GM19468 (cell line): ENCODE measurements around the gene BCAR3.
"Not testable (repeated sequence)": the region's sequence is repeated elsewhere in the genome, so short reads cannot be mapped to it uniquely, and the experiment has no call there.

Source experiments
- ATAC-seq: cut with Tn5 transposase; IDR thresholded peaks from one replicate; pipeline ENCODE4 v1.9.1; 2021; ENCODE audit warnings: mild to moderate bottlenecking, moderate library complexity, moderate number of reproducible peaks; ENCODE audit not compliant: unreplicated experiment; ENCODE audit errors: extremely low read depth

The BCAR3 gene

DNA sequence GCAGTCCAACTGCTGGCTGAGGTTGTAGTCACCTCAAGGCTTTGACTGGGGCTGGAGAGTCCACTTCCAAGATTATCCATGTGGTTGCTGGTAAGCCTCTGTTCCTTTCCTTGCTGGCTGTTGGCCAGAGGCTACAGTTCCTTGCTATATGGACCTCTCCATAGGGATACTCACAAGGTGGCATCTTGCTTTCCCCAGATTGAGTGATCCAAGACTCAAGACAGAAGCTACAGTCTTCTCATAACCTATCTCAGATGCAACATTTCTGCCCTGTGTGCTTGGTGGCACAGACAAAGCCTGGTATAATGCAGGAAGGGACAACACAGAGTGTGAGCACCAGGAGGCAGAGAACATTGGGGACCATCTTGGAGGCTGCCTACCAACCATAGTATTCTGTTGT, 121.9 kb downstream of the BCAR3 start:
- ATAC-seq: no peak

DNA sequence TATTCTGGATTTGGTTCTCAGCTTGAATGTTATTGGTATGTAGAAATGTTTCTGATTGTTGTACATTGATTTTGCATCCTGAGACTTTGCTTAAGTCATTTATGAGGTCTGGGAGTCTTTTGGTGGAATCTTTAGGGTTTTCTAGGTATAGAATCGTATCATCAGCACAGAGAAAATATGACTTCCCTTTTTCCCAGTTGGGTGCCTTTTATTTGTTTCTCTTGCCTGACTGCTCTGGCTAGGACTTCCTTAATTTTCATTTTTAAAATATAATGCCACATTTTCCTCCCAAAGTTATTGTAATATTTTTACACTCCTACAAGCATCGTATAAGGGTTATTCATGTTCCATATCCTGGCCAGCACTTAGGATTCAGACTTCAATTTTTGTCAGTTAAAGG, 122.6 kb downstream of the BCAR3 start:
- ATAC-seq: no peak

GRCh38 chr1:93556291-93556690, 125.3 kb downstream of the BCAR3 start:
- ATAC-seq: no peak

DNA sequence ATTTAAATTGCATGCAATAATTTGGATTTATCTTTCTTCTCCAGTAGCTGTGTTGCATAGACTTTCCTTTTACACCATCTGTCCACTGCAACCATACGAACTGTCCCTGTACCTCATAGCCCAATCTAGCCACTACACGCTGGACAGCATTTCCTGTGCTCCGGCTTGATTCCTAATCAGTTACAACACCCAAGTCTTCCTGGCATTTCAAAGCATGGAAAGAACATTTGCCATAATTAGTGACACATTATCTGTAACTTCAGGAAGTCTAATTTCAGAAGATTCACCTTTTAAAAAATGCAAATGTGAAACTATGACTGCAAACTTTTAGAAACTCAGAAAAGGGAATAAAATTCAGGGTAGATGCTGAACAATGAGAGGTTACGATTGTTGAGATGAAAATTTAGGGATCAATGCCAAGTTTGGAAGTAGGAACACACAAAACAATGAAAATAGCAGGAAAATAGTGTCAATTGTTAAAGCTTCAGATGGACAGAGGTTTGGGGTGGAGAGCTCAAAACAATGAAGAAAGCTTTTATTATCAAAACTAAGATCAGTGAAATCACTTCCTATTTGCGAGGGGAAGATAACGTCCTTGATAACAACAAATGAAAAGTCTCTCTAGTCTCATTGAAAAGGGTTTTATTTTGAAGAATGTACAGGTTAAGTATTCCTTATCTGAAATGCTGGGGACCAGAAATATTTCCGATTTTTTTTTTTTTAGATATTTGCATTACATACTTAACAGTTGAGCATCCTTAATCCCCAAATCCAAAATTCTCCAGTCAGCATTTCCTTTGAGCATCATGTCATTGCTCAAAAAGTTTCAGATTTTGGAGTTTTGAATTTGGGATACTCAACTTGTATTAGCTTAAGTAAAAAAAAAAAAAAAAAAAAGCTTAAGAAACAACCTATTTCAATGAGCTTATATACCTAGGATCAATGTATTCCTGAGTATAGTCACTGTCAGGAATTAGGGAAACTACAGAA, 126.5 kb downstream of the BCAR3 start:
- no peak for ATAC-seq

DNA sequence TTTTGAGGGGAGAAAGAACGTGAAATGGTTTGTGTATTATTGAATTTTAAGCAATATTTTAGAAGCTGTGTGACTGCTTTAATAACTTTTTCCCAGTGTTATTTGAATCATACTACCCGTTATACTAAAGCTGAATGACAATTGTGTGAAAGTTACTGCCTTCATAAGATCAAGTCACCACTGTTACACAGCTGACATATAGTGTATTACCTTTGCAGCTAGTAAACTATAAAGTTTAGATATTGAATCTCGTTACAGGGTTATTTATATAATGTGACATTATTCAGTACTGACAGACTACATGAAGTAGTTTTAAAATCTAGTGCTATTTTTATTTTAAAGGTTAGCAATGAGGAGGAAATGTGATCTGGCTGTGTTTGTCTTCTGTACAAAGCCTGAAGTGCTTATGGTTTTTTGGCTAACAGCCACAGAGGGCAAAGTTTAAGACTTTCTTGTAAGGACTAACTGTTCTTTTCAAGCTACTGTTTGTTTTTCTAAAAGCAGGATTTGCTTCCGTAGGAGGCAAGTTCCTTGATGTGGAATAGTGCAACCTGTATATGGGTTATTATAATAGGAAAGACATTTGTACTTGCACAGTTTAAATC, 127.6 kb downstream of the BCAR3 start:
- ATAC-seq: not testable (repeated sequence)

- no peak for ATAC-seq
These were observed 128.7 kb downstream of the BCAR3 start for GRCh38 chr1:93552741-93553455.

DNA sequence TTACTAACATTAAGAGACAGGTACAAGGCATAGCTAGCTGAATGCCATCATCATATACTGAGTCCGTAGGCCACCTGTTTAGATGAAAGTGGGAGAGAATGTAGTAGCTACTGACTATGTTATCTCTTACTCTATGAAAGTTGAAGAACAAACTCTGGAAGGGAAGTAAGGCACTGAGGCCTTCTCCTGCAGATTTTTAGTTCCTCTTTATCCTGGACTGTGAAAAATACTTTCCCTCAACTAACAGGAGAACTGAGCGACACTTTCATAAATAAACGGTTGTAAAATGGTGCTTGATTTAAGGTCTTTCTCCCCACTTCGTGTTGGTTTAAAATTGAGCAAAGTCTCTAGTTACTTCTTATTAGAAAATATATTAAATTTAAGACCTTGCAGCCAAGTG, 131.8 kb downstream of the BCAR3 start:
- no peak for ATAC-seq

DNA sequence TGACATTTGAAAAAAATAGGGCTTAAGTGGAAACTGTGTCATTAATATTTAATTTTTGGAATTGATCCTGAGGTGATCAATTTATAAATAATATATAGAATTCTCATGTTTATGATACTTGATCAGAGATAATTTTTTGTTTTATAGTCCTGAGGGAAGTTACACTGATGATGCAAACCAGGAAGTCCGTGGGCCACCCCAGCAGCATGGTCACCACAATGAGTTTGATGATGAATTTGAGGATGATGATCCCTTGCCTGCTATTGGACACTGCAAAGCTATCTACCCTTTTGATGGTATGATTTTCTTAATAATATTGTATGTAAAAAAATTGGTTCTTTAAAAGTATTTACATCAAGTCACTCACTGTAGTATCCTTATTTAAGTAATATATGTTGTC, 132.5 kb downstream of the BCAR3 start:
- ATAC-seq: no peak

DNA sequence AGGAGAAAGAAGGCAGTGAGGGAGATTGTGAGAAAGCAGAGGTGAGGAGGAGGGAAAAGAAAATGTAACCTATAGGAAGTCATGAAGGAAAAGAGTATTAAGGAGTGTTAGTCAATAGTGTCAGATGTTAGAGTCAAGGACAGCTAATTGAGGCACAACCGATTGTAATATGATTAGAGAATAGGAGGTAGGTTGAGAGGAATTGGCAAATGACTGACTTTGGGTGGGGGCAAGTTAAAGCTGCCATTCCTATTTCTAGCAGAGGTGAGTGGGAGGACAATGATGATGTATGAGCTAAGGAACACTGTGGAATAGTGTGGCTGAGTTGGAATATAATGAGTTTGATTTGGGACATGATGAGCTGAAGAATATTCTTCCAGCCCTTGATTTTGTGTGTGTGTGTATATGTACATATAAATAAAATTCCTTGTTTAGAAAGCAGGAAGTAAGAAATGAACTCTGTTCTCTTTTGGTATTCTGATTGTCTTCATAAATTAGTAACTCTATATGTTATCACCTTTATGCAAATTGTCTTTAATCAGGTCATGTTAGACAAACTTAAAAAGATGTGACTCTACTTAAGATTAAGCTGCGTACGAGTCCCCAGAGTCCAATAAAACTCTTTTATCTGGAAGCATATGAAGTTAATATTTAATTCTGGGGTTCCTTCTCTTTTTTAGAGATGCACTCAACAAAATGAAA, 135.3 kb downstream of the BCAR3 start:
- ATAC-seq: no peak

- no peak for ATAC-seq
These were observed 139.2 kb downstream of the BCAR3 start for GRCh38 chr1:93542398-93542797.

DNA sequence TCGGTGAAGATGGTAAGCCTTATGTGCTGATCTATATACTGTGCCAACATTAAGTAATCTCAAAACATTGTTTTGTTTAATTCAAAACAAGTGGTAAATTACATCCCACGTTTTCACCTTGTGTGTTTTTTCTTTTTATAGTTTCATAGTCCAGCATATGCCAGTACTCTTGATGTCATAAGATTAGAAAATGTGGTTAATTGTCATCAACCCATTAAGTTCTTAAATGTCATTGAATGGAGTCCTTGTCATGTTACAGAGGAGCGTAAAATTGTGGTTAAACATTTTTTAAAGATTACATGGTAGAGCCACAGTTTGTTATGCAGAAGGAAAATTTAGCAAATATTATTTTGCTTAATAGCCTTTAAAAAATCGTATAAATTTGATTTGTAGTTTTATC, 140.6 kb downstream of the BCAR3 start:
- no peak for ATAC-seq

DNA sequence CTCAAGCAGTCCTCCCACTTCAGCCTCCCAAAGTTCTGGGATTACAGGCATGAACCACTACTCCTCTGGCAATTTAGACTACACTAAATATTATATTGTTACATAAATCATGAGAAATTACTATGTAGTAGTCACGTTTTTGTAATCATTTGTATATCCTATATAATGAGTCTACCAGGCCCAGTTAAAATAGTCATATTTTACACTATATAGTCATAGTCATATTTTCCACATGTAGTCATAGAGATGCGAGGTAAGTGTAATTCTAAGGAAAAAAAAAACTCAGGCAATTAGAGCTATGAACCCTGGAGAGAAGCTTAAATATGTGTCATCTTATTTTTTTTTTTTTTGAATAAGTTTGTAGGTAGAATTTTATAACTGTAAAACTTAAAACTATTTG, 143.7 kb downstream of the BCAR3 start:
- ATAC-seq: no peak

DNA sequence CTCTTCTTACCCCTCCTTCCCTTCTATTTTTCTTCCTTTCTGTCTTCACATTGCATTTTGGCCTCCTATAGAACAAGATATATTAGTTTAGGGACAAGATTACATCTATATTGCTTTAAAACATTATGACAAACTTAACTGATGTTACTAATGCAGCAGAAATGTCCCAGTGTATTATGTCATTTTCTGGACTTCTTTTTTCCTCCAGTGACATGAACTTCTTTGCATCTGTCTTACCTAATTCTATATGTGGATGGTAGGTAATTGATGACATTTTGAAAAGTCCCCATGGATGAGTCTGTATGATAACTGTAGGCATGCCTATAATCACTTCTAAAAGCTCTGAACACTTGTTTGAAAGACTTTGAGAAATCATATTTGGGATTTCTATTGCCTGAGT, 144.2 kb downstream of the BCAR3 start:
- no peak for ATAC-seq

GRCh38 chr1:93533677-93534076, 148.0 kb downstream of the BCAR3 start:
- ATAC-seq: no peak

DNA sequence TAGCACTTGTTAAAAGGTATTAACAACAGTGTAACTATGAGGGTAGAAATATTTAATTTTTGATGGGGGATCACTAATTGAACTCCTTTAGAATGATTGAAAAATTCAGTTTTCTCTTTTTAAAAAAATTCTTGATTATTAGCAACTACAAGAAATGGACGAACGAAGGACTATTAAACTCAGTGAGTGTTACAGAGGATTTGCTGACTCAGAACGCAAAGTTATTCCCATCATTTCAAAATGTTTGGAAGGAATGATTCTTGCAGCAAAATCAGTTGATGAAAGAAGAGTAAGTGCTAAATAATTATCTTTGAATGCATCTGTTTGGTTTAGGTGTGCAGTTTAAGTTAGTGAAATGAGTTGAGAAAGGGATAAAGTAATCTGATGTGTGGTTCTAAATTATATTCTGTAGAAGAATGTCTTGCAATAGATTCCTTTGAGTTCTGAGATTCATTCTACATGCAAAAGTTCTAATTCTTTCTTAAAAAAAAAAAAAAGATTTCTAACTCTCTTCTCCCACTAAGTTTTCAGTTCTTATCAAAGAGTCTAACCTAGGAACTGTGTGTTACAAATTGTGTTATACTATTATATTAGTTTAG, 148.8 kb downstream of the BCAR3 start:
- no peak for ATAC-seq

GRCh38 chr1:93531193-93531592, 150.4 kb downstream of the BCAR3 start:
- no peak for ATAC-seq

DNA sequence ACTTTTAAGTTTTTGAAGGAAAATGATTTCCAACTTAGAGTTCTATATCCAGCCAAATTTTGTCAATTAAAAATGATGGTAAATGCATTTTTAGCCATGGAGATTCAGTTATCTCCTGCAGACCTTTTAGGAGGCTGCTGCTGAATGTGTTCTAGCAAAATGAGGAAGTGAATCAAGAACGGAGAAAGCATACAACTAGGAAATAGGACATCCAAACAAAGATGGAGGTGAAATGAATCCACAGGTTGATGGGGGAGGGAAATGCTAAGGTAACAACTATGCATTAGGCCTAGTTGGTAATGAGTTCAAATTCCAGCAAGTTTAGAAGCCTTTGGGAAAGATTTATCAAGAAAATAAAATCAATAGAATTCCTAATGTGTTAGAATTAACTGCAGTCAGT, 153.2 kb downstream of the BCAR3 start:
- no peak for ATAC-seq

GRCh38 chr1:93526431-93526830, 155.2 kb downstream of the BCAR3 start:
- no peak for ATAC-seq

DNA sequence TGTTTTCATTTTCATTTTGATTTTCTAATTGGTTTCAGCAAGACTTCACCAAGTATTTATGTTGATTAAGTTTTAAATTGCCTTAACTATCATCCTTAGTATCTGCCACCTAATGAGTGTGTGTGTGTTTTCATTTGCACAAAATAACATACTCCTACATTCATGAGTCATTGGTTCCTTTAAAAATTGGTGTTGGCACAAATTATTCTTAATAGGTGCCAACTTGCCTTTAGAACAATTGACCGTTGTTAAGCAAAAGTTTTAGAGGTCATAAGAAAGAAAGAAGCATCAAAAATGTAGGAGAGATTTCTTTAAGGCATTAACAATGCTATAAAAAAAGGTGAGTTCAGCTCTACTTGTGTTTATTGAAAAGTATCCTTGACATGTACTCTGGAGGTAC, 156.2 kb downstream of the BCAR3 start:
- no peak for ATAC-seq

DNA sequence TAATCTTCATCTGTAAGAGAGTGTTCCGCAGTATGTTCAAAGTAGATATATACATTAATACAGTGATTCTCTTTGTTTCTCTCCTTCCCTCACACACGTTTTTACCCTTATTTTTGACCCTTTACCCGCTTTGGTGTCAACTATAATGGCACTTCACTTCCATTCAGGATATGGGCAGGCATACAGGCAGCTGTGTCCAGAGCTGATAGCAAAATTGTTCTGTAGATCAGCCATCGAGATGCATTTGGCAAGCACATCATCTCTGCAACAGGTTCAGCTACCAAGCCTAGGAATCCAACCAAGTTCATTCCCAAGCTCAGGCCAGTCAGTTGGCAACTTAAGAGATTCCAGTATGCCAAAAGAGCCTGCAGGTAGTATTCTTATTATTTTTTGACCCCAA, 158.9 kb downstream of the BCAR3 start:
- no peak for ATAC-seq
